ENCODE measurements around the gene GASK1B. TPM values are rescaled to one million over a fixed set of nuclear protein-coding genes. Genes with fewer than 3 reads are reported as not detected.

Gene GASK1B
- total and polyA plus RNA-seq, 3 donors from 2014 or later, result 19.3 to 24.0 (median 19.8) TPM

DNA sequence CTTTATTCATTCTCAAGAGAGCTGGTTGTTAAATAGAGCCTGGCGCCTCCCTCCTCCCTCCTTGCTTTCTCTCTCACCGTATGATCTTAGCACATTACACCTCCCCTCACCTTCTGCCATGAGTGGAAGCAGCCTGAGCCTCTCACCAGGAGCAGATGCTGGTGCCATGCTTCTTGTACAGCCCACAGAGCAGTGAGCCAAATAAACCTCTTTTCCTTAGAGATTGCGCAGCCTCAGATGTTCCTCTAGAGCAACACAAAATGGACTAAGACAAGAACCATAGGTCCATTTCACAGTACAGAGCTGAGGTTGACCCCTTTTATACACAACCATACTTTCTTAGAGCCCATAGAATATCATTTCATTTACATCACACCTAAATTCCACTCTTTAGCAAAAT lies 27.4 kb upstream of the GASK1B start:
- no peak for DNase-seq
- Histone ChIP-seq H3K27me3 (no peaks in the 10 kb centered on the region), H3K4me1 (no peaks in the 10 kb centered on the region), H3K27ac (no peak overlapping the region), H3K9me3 (no peaks in the 10 kb centered on the region), H3K4me3 (no peak overlapping the region), H3K36me3 (ENCODE audit: low read depth, missing control alignments) (peaks cover 2% of the 10 kb centered on the region)
- 88 to 90% methylated on average over 3 of the region's 3 CpGs for WGBS, 2 donors
- intact Hi-C loops (cut with DNase I; ENCODE audit: low total_unique reads), result no loop called here
- no peak for TF ChIP-seq POLR2A (IDR thresholded peaks at IDR 0.05)
- TF ChIP-seq, protein P1, sequence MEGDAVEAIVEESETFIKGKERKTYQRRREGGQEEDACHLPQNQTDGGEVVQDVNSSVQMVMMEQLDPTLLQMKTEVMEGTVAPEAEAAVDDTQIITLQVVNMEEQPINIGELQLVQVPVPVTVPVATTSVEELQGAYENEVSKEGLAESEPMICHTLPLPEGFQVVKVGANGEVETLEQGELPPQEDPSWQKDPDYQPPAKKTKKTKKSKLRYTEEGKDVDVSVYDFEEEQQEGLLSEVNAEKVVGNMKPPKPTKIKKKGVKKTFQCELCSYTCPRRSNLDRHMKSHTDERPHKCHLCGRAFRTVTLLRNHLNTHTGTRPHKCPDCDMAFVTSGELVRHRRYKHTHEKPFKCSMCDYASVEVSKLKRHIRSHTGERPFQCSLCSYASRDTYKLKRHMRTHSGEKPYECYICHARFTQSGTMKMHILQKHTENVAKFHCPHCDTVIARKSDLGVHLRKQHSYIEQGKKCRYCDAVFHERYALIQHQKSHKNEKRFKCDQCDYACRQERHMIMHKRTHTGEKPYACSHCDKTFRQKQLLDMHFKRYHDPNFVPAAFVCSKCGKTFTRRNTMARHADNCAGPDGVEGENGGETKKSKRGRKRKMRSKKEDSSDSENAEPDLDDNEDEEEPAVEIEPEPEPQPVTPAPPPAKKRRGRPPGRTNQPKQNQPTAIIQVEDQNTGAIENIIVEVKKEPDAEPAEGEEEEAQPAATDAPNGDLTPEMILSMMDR (IDR thresholded peaks at IDR 0.05), result no peak

DNA sequence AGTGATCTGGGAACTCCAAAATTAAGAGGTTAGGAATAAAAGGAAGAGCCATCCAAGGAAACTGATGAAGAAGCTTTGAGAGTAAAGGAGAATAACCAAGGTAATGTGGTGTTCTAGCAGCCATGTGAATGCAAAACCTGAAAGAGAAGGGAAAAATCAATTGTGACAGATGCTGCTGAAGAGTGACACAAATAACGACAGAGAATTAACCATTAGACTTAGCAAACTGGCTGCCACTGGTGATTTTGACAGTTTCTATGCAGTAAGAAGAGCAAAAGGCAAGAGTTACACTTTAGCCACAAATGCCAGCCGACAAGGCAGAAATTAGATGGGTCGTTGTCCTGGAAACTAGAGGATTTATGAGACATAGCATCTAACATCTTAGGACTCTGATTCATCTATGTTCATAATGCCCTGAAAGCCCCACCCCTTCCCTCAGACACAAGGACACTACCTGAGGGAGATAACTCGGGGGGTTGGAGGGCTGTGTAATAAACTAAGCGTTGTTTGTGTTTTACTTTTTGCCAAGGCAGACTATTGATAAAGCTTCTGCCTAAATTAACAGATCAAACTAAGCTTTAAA lies 24.5 kb upstream of the GASK1B start:
- H3K4me1 ChIP-seq, result no peaks in the 10 kb centered on the region
- DNase-seq, result no peak
- H3K36me3 ChIP-seq (ENCODE audit: low read depth, missing control alignments), result peaks cover 2% of the 10 kb centered on the region
- no peak overlapping the region for H3K4me3 ChIP-seq
- no peaks in the 10 kb centered on the region for H3K9me3 ChIP-seq
- TF ChIP-seq, protein P1 (IDR thresholded peaks at IDR 0.05), result no peak
- TF ChIP-seq POLR2A (IDR thresholded peaks at IDR 0.05), result no peak
- intact Hi-C loops (cut with DNase I; ENCODE audit: low total_unique reads), result no loop called here
- no peak overlapping the region for H3K27ac ChIP-seq
- H3K27me3 ChIP-seq, result no peaks in the 10 kb centered on the region
- WGBS, 2 donors, result 79 to 91% methylated on average over 5 of the region's 5 CpGs

GRCh38 chr4:158195297-158195696 lies 22.5 kb upstream of the GASK1B start:
- 82 to 86% methylated on average over 1 of the region's 1 CpG for WGBS, 2 donors
- H3K9me3 ChIP-seq, result no peaks in the 10 kb centered on the region
- no peaks in the 10 kb centered on the region for H3K4me1 ChIP-seq
- peaks cover 2% of the 10 kb centered on the region for H3K36me3 ChIP-seq (ENCODE audit: low read depth, missing control alignments)
- no peak overlapping the region for H3K4me3 ChIP-seq
- no peaks in the 10 kb centered on the region for H3K27me3 ChIP-seq
- H3K27ac ChIP-seq, result no peak overlapping the region
- DNase-seq, result no peak
- intact Hi-C loops (cut with DNase I; ENCODE audit: low total_unique reads), result no loop called here
- TF ChIP-seq, protein P1 (IDR thresholded peaks at IDR 0.05), result no peak
- no peak for TF ChIP-seq POLR2A (IDR thresholded peaks at IDR 0.05)

- Histone ChIP-seq H3K27ac (no peak overlapping the region), H3K27me3 (no peaks in the 10 kb centered on the region), H3K4me3 (no peak overlapping the region), H3K9me3 (no peaks in the 10 kb centered on the region), H3K4me1 (no peaks in the 10 kb centered on the region), H3K36me3 (ENCODE audit: low read depth, missing control alignments) (peaks cover under 1% of the 10 kb centered on the region)
- intact Hi-C loops (cut with DNase I; ENCODE audit: low total_unique reads), result no loop called here
- 56 to 59% methylated on average over 3 of the region's 3 CpGs for whole genome bisulfite sequencing, 2 donors
- no peak for TF ChIP-seq POLR2A (IDR thresholded peaks at IDR 0.05)
- TF ChIP-seq, protein P1 (IDR thresholded peaks at IDR 0.05), result peak; percentile 20 to 52 (median 38)
- DNase-seq, result no peak
Observed at GRCh38 chr4:158193171-158193749, 20.4 kb upstream of the GASK1B start.

Data from testis (tissue), 3 donors.